Ishikawa (cell line): ENCODE measurements around the gene PHF23.

ENCODE experiments used
- TCF12 ChIP-seq: IDR thresholded peaks from 2 replicates; pipeline ENCODE4 v1.6.1; 2012; ENCODE audit warnings: low read depth
- YY1 ChIP-seq: IDR thresholded peaks from 2 replicates; pipeline ENCODE4 v1.6.1; 2012; ENCODE audit warnings: low read depth
- ZBTB7A ChIP-seq: IDR thresholded peaks from 2 replicates; pipeline ENCODE4 v1.6.1; 2012; ENCODE audit warnings: low read depth
- TF ChIP-seq, protein P1 (sequence below): IDR thresholded peaks from 2 replicates; pipeline ENCODE4 v1.6.1; 2012
- TF ChIP-seq, protein P2 (sequence below): IDR thresholded peaks from 2 replicates; pipeline ENCODE4 v1.6.1; 2012
- TF ChIP-seq, protein P3 (sequence below): IDR thresholded peaks from 2 replicates; pipeline ENCODE4 v1.6.1; 2012; ENCODE audit warnings: low read depth, mild to moderate bottlenecking

DNA sequence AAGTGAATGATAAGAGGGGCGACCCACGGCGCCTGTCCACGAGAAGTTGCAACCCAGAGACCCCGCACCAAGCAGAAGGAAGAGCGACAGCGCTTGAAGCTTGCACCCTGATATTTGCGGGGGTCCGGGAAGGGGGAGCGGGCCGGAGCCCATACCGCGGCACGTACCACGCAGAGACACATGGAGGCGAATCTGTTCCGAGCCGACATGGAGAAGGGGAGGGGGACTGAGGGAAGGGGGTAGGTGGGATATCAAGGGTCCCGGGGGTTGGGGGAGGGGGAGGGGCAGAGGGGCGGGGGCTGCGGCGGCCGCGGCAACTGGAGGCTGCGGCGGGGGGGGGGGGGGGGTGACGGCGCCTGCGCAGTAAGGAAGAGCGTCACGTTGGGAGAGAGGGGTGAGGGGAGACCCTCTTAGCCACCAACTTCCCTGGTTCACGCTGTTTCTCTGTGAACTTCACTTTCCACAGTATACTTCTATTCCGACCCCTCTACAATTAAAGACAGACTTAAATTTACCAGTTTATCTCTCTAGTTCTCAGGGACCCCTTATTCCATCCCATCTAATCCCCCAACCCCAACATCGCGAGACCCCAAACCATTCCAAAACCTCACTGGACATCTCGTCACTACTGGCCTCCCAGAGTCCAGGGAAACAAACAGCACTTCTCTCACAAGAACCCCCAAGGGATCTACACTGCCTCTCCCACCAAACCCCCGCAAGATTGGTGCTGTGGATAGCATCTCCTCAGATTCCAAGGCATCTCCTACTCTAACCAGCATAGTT is 27.6 kb downstream of the PHF23 start:
- TF ChIP-seq, protein P1, sequence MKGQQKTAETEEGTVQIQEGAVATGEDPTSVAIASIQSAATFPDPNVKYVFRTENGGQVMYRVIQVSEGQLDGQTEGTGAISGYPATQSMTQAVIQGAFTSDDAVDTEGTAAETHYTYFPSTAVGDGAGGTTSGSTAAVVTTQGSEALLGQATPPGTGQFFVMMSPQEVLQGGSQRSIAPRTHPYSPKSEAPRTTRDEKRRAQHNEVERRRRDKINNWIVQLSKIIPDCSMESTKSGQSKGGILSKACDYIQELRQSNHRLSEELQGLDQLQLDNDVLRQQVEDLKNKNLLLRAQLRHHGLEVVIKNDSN = no peak
- TF ChIP-seq, protein P2, sequence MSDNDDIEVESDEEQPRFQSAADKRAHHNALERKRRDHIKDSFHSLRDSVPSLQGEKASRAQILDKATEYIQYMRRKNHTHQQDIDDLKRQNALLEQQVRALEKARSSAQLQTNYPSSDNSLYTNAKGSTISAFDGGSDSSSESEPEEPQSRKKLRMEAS = no peak
- TF ChIP-seq YY1 (no peak), ZBTB7A (no peak), TCF12 (no peak)
- TF ChIP-seq, protein P3, sequence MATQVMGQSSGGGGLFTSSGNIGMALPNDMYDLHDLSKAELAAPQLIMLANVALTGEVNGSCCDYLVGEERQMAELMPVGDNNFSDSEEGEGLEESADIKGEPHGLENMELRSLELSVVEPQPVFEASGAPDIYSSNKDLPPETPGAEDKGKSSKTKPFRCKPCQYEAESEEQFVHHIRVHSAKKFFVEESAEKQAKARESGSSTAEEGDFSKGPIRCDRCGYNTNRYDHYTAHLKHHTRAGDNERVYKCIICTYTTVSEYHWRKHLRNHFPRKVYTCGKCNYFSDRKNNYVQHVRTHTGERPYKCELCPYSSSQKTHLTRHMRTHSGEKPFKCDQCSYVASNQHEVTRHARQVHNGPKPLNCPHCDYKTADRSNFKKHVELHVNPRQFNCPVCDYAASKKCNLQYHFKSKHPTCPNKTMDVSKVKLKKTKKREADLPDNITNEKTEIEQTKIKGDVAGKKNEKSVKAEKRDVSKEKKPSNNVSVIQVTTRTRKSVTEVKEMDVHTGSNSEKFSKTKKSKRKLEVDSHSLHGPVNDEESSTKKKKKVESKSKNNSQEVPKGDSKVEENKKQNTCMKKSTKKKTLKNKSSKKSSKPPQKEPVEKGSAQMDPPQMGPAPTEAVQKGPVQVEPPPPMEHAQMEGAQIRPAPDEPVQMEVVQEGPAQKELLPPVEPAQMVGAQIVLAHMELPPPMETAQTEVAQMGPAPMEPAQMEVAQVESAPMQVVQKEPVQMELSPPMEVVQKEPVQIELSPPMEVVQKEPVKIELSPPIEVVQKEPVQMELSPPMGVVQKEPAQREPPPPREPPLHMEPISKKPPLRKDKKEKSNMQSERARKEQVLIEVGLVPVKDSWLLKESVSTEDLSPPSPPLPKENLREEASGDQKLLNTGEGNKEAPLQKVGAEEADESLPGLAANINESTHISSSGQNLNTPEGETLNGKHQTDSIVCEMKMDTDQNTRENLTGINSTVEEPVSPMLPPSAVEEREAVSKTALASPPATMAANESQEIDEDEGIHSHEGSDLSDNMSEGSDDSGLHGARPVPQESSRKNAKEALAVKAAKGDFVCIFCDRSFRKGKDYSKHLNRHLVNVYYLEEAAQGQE = no peak
